DOHH2 (cell line): ENCODE data around the gene VIT.

Experiments used
- H3F3A ChIP-seq: fragments of 200-600 bp; sonication (generic), shearing (Covaris generic); 2 replicates; pipeline ENCODE4 v1.6.0; 2016; ENCODE audit warnings: antibody characterized with exemption, mild to moderate bottlenecking; ENCODE audit not compliant: control insufficient read depth, insufficient read depth
- H3K27ac ChIP-seq: fragments of 200-600 bp; sonication (generic); 2 replicates; pipeline ENCODE4 v1.5.1; 2014; ENCODE audit warnings: low read depth, mild to moderate bottlenecking, low read length, moderate library complexity
- H3K27me3 ChIP-seq: fragments of 200-600 bp; sonication (generic); 2 replicates; pipeline ENCODE4 v1.6.1; 2014; ENCODE audit warnings: mild to moderate bottlenecking, low read length, mixed read lengths; ENCODE audit not compliant: control insufficient read depth
- H3K36me3 ChIP-seq: fragments of 200-600 bp; sonication (generic); 2 replicates; pipeline ENCODE4 v1.6.1; 2014; ENCODE audit warnings: mild to moderate bottlenecking, low read length, moderate library complexity, mixed read lengths; ENCODE audit not compliant: control insufficient read depth
- H3K4me1 ChIP-seq: fragments of 200-600 bp; sonication (generic); 2 replicates; pipeline ENCODE4 v1.6.1; 2014; ENCODE audit warnings: mild to moderate bottlenecking, low read length, mixed read lengths; ENCODE audit not compliant: control insufficient read depth
- H3K4me2 ChIP-seq: fragments of 200-600 bp; sonication (generic); 2 replicates; pipeline ENCODE4 v1.6.0; 2014; ENCODE audit warnings: mild to moderate bottlenecking, low read length, moderate library complexity
- H3K4me3 ChIP-seq: fragments of 200-600 bp; sonication (generic); 2 replicates; pipeline ENCODE4 v1.5.1; 2014; ENCODE audit warnings: mild to moderate bottlenecking, low read length, mixed read lengths
- H3K79me2 ChIP-seq: fragments of 200-600 bp; sonication (generic); 2 replicates; pipeline ENCODE4 v1.6.1; 2014; ENCODE audit warnings: mild to moderate bottlenecking, low read length, mixed read lengths; ENCODE audit not compliant: control insufficient read depth
- H3K9me2 ChIP-seq: fragments of 200-600 bp; sonication (generic); replicated peaks from 2 replicates; pipeline ENCODE4 v1.6.1; 2014; ENCODE audit warnings: mild to moderate bottlenecking, low read length, mixed read lengths; ENCODE audit not compliant: control insufficient read depth
- H3K9me3 ChIP-seq: fragments of 200-600 bp; sonication (generic); 2 replicates; pipeline ENCODE4 v1.6.1; 2014; ENCODE audit warnings: antibody characterized with exemption, low read length, mixed read lengths; ENCODE audit not compliant: control insufficient read depth, insufficient read depth
- H4K20me1 ChIP-seq: fragments of 200-600 bp; sonication (generic); 2 replicates; pipeline ENCODE4 v1.6.0; 2014; ENCODE audit warnings: low read depth, mild to moderate bottlenecking, antibody characterized with exemption, low read length, moderate library complexity; ENCODE audit not compliant: control insufficient read depth, insufficient read depth
- CTCF ChIP-seq: fragments of 200-600 bp; sonication (generic); IDR thresholded peaks from one replicate; pipeline ENCODE4 v1.5.1; 2014; ENCODE audit warnings: antibody characterized with exemption, mild to moderate bottlenecking, low read depth, low read length; ENCODE audit not compliant: poor library complexity, severe bottlenecking
- EZH2phosphoT487 ChIP-seq: fragments of 200-600 bp; sonication (generic); IDR thresholded peaks from 2 replicates; pipeline ENCODE4 v1.6.1; 2017; ENCODE audit warnings: borderline replicate concordance, mild to moderate bottlenecking, antibody characterized with exemption, low read length, moderate library complexity, mixed read lengths

Gene VIT

GRCh38 chr2:36698993-36699392, 2.5 kb downstream of the VIT start:
- H3K9me3 ChIP-seq, result no peaks in the 10 kb centered on the region
- TF ChIP-seq EZH2phosphoT487 (no peak), CTCF (no peak)
- H3K9me2 ChIP-seq, result no peaks in the 10 kb centered on the region
- no peaks in the 10 kb centered on the region for H3K79me2 ChIP-seq
- H3K36me3 ChIP-seq, result no peaks in the 10 kb centered on the region
- no peak overlapping the region for H3K4me3 ChIP-seq
- H3K27me3 ChIP-seq, result 0 out of 2 replicates have a peak, but pooled peaks cover 2% of the 10 kb centered on the region
- H3K27ac ChIP-seq, result no peak overlapping the region
- no peaks in the 10 kb centered on the region for H3F3A ChIP-seq
- H3K4me2 ChIP-seq, result no peak overlapping the region
- no peaks in the 10 kb centered on the region for H3K4me1 ChIP-seq
- no peaks in the 10 kb centered on the region for H4K20me1 ChIP-seq

GRCh38 chr2:36700311-36700710, 3.8 kb downstream of the VIT start:
- TF ChIP-seq EZH2phosphoT487, result no peak
- no peak for TF ChIP-seq CTCF
- Histone ChIP-seq H3K36me3 (no peaks in the 10 kb centered on the region), H3K4me2 (no peak overlapping the region), H3K4me1 (no peaks in the 10 kb centered on the region), H3K27me3 (0 out of 2 replicates have a peak, but pooled peaks cover 2% of the 10 kb centered on the region), H3K4me3 (no peak overlapping the region), H3K9me2 (no peaks in the 10 kb centered on the region), H3K79me2 (no peaks in the 10 kb centered on the region), H4K20me1 (no peaks in the 10 kb centered on the region), H3K9me3 (no peaks in the 10 kb centered on the region), H3F3A (no peaks in the 10 kb centered on the region), H3K27ac (no peak overlapping the region)

GRCh38 chr2:36701391-36701795, 4.9 kb downstream of the VIT start:
- no peaks in the 10 kb centered on the region for H3K9me2 ChIP-seq
- H3K4me1 ChIP-seq, result no peaks in the 10 kb centered on the region
- no peak overlapping the region for H3K4me3 ChIP-seq
- no peaks in the 10 kb centered on the region for H3K36me3 ChIP-seq
- TF ChIP-seq EZH2phosphoT487, result no peak
- no peak for TF ChIP-seq CTCF
- 0 out of 2 replicates have a peak, but pooled peaks cover 2% of the 10 kb centered on the region for H3K27me3 ChIP-seq
- no peaks in the 10 kb centered on the region for H3K79me2 ChIP-seq
- no peaks in the 10 kb centered on the region for H3K9me3 ChIP-seq
- no peak overlapping the region for H3K4me2 ChIP-seq
- H3K27ac ChIP-seq, result no peak overlapping the region
- H4K20me1 ChIP-seq, result no peaks in the 10 kb centered on the region
- no peaks in the 10 kb centered on the region for H3F3A ChIP-seq

- no peak overlapping the region for H3K27ac ChIP-seq
- no peaks in the 10 kb centered on the region for H3K9me2 ChIP-seq
- no peaks in the 10 kb centered on the region for H3F3A ChIP-seq
- 0 out of 2 replicates have a peak, but pooled peaks cover 2% of the 10 kb centered on the region for H3K27me3 ChIP-seq
- no peak overlapping the region for H3K4me2 ChIP-seq
- no peaks in the 10 kb centered on the region for H3K4me1 ChIP-seq
- no peaks in the 10 kb centered on the region for H4K20me1 ChIP-seq
- no peaks in the 10 kb centered on the region for H3K9me3 ChIP-seq
- H3K79me2 ChIP-seq, result no peaks in the 10 kb centered on the region
- H3K4me3 ChIP-seq, result no peak overlapping the region
- no peaks in the 10 kb centered on the region for H3K36me3 ChIP-seq
- TF ChIP-seq EZH2phosphoT487 (no peak), CTCF (no peak)
Measured at GRCh38 chr2:36701918-36702317, 5.4 kb downstream of the VIT start.
